ENCODE measurements around the gene ELL2. TPM values are rescaled to one million over a fixed set of nuclear protein-coding genes. Genes with fewer than 3 reads are reported as not detected.

The ELL2 gene
- total and polyA plus RNA-seq, 2 of the 13 experiments (the other 11 are each of a cell fraction or from before 2014, with no cell fraction given): 78.9 to 97.1 TPM

DNA sequence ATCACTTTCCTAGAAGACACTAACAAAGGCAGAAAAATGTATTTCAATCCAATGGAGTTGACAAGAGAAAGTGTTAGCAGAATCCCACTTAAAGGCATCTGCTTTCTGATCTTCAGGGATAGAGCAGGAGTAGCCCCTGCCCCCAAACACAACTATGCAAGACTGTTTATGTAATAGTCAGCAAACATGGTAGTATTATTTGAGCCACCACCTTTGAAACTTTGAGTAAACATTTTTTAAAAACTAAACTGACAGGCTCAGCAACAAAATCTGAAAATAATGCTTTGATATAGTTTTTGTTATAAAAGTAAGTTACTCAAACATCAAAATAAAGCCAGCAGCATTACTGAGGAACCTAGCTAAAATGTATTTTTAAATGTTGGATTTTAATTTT lies 4.8 kb downstream of the ELL2 start (continued):
- no peak for TF ChIP-seq BRD4 (CRISPR knock-in tag; IDR thresholded peaks at IDR 0.05)
- TF ChIP-seq ZSCAN5A (CRISPR knock-in tag; IDR thresholded peaks at IDR 0.05; ENCODE audit: borderline replicate concordance): no peak
- TF ChIP-seq ZNF343 (CRISPR knock-in tag; IDR thresholded peaks at IDR 0.05): no peak
- no peak for TF ChIP-seq ZNF124 (CRISPR knock-in tag; IDR thresholded peaks at IDR 0.05)
- no peak for TF ChIP-seq HOXA9 (CRISPR knock-in tag; IDR thresholded peaks at IDR 0.05; ENCODE audit: borderline replicate concordance)
- TF ChIP-seq NFRKB (IDR thresholded peaks at IDR 0.05): no peak
- TF ChIP-seq FOXJ3 (CRISPR knock-in tag; IDR thresholded peaks at IDR 0.05; ENCODE audit: borderline replicate concordance): peak; percentile 39; the same call in 1 of the 2 replicates
- no peak for TF ChIP-seq ZKSCAN8 (CRISPR knock-in tag; IDR thresholded peaks at IDR 0.05; ENCODE audit: borderline replicate concordance)
- no peak for TF ChIP-seq ZNF382 (CRISPR knock-in tag; IDR thresholded peaks at IDR 0.05; ENCODE audit: borderline replicate concordance)
- TF ChIP-seq RFX5 (IDR thresholded peaks at IDR 0.05; ENCODE audit: low read depth, low read length): no peak
- no peak for TF ChIP-seq ZBTB3 (CRISPR knock-in tag; IDR thresholded peaks at IDR 0.05; ENCODE audit: borderline replicate concordance, low read depth)
- TF ChIP-seq MEF2D (CRISPR knock-in tag; IDR thresholded peaks at IDR 0.05): 0 out of 2 replicates have a peak, but pooled peaks have one; percentile 20
- TF ChIP-seq ZBTB42 (CRISPR knock-in tag; IDR thresholded peaks at IDR 0.05): no peak
- no peak for TF ChIP-seq MATR3 (CRISPR knock-in tag; IDR thresholded peaks at IDR 0.05)
- TF ChIP-seq ZNF615 (CRISPR knock-in tag; IDR thresholded peaks at IDR 0.05; ENCODE audit: borderline replicate concordance): no peak
- 0 out of 2 replicates have a peak, but pooled peaks have one; percentile 37 for TF ChIP-seq ZMAT3 (CRISPR knock-in tag; conservative IDR thresholded peaks at IDR 0.05)
- TF ChIP-seq PATZ1 (CRISPR knock-in tag; IDR thresholded peaks at IDR 0.05): peak; percentile 24; the same call in 1 of the 2 replicates
- no peak for TF ChIP-seq PHF20 (CRISPR knock-in tag; IDR thresholded peaks at IDR 0.05)
- TF ChIP-seq ZSCAN30 (CRISPR knock-in tag; IDR thresholded peaks at IDR 0.05): no peak
- no peak for TF ChIP-seq U2AF1 (optimal IDR thresholded peaks at IDR 0.05; ENCODE audit: low read depth, low read length)
- TF ChIP-seq SAP130 (CRISPR knock-in tag; IDR thresholded peaks at IDR 0.05; ENCODE audit: low read depth): peak; percentile 73
- no peak for TF ChIP-seq KLF6 (CRISPR knock-in tag; IDR thresholded peaks at IDR 0.05)
- no peak for TF ChIP-seq NR2C2 (CRISPR knock-in tag; IDR thresholded peaks at IDR 0.05; ENCODE audit: borderline replicate concordance)
- no peak for TF ChIP-seq ZNF704 (CRISPR knock-in tag; IDR thresholded peaks at IDR 0.05; ENCODE audit: borderline replicate concordance)

Data from HepG2 (cell line).